Measurements from ENCODE around the gene HS3ST5. TPM values are rescaled to one million over a fixed set of nuclear protein-coding genes. Genes with fewer than 3 reads are reported as not detected.

Gene HS3ST5, protein sequence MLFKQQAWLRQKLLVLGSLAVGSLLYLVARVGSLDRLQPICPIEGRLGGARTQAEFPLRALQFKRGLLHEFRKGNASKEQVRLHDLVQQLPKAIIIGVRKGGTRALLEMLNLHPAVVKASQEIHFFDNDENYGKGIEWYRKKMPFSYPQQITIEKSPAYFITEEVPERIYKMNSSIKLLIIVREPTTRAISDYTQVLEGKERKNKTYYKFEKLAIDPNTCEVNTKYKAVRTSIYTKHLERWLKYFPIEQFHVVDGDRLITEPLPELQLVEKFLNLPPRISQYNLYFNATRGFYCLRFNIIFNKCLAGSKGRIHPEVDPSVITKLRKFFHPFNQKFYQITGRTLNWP
- 0.03 TPM for polyA plus RNA-seq (2013, experiment 1 of 2)
- polyA plus RNA-seq (2013, experiment 2 of 2): 0.07 TPM

DNA sequence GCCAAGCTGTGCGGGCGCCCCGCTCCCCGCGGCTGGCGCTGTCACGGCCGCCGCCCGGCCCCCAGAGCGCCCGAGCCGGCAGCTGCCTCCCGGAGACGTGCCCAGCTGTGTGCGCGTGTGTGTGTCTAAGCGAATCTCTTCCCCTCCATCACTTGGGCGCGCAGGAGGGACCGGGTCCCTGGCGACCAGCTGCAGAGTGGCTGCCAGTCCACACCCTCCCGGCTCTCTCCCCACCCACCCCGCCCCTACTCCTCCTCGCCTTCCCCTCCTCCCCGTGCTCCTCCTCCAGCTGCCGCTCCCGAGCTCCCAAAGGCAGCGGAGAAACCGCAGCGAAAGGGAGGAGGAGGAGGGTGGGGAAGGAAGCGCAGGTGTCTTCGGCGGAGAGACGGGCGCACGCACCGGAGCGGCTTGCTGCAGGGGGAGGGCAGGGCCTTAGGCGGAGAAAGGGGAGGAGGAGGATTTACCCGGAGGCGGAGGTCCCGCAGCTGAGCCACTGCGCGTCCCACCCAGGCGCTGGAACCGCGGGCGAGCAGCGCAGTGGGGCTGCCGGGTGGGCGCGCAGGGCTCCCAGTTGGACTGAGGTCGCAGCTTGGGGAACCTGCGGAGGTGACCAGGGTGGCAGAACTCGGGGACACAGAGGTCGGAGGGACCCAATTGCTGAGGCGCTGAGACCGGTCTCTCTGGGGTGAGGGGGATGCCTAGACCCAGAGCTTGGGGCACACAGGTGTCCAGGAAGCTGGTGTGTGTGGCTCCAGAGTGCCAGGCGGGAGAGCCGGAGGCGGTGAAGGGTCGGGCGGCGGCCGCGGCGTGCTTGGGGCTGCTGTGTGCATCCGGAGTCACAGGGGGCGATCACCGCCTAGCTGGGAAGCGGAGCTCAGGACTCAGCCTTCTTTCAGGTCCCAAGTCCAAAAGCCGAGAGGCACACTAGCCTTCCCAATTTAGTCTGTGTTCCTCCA lies at the start of gene HS3ST5:
Gene HS3ST5, minus strand, starts transcription at position 198 of the 956 bp plus-strand sequence. CDS start 280,178 bp downstream, outside the sequence.
- H3K79me1 ChIP-seq (replicated peaks; ENCODE audit: low read length, poor library complexity, severe bottlenecking): peaks cover 7% of the 10 kb centered on the region
- DNase-seq: peak; percentile 48
- no peak within 1 kb of the TSS for H2BK12ac ChIP-seq (ENCODE audit: low read length in 2 of 2)
- under 1% methylated on average over 57 of the region's 73 CpGs for WGBS
- peak within 1 kb of the TSS; percentile 94 for H2AFZ ChIP-seq (ENCODE audit: low read depth, low read length)
- H3K14ac ChIP-seq (ENCODE audit: low read length in 2 of 2): no peak within 1 kb of the TSS
- H3K27ac ChIP-seq (ENCODE audit: low read length, poor library complexity, severe bottlenecking): peak within 1 kb of the TSS; percentile 23
- H3K4me2 ChIP-seq (ENCODE audit: low read length, poor library complexity, severe bottlenecking): peak within 1 kb of the TSS; percentile 99
- H2BK15ac ChIP-seq (ENCODE audit: low read depth, poor library complexity, severe bottlenecking): peak within 1 kb of the TSS; percentile 23
- H3K18ac ChIP-seq (ENCODE audit: low read depth in 1 of 2, low read length in 2 of 2): peak within 1 kb of the TSS; percentile 21 to 67
- peak within 1 kb of the TSS in 1 of 2 experiments; percentile 77 for H3K23ac ChIP-seq (ENCODE audit: low read length in 2 of 2)
- peak within 1 kb of the TSS; percentile 41 for H4K8ac ChIP-seq (ENCODE audit: low read length)
- H2AK5ac ChIP-seq (ENCODE audit: low read length, severe bottlenecking): no peak within 1 kb of the TSS
- no peaks in the 10 kb centered on the region for H3K9me3 ChIP-seq (ENCODE audit: control insufficient read depth, low read length)
- peaks cover 0 to 26% of the 10 kb centered on the region in 2 experiments for H3K27me3 ChIP-seq (ENCODE audit: control insufficient read depth in 1 of 2, insufficient read depth in 1 of 2, low read length in 2 of 2)
- peak within 1 kb of the TSS; percentile 79 to 91 for H3K4me3 ChIP-seq (ENCODE audit: insufficient read depth in 1 of 2, low read depth in 1 of 2, low read length in 2 of 2)
- no peak within 1 kb of the TSS for H3K4ac ChIP-seq (ENCODE audit: low read depth in 1 of 2, low read length in 2 of 2)
- no peak within 1 kb of the TSS for H2BK120ac ChIP-seq (ENCODE audit: low read depth, low read length)
- peak within 1 kb of the TSS; percentile 37 for H2BK5ac ChIP-seq (ENCODE audit: low read depth, low read length, poor library complexity, severe bottlenecking)
- peaks cover 15% of the 10 kb centered on the region for H3K4me1 ChIP-seq (ENCODE audit: control insufficient read depth, insufficient read depth, low read depth, low read length)
- H3K9ac ChIP-seq (ENCODE audit: low read length): no peak within 1 kb of the TSS
- H3K36me3 ChIP-seq (ENCODE audit: control insufficient read depth in 1 of 2, insufficient read depth in 2 of 2, low read depth in 1 of 2, low read length in 2 of 2): no peaks in the 10 kb centered on the region
- H4K91ac ChIP-seq (ENCODE audit: low read length): no peak within 1 kb of the TSS

- Histone ChIP-seq H2BK5ac (ENCODE audit: low read depth, low read length, poor library complexity, severe bottlenecking) (no peak overlapping the region), H2BK120ac (ENCODE audit: low read depth, low read length) (no peak overlapping the region), H3K4me2 (ENCODE audit: low read length, poor library complexity, severe bottlenecking) (no peak overlapping the region), H3K27ac (ENCODE audit: low read length, poor library complexity, severe bottlenecking) (no peak overlapping the region), H4K8ac (ENCODE audit: low read length) (no peak overlapping the region), H4K91ac (ENCODE audit: low read length) (no peak overlapping the region), H3K18ac (ENCODE audit: low read depth in 1 of 2, low read length in 2 of 2) (no peak overlapping the region), H3K9ac (ENCODE audit: low read length) (no peak overlapping the region), H3K14ac (ENCODE audit: low read length in 2 of 2) (no peak overlapping the region), H2AK5ac (ENCODE audit: low read length, severe bottlenecking) (no peak overlapping the region), H3K9me3 (ENCODE audit: control insufficient read depth, low read length) (no peaks in the 10 kb centered on the region), H3K23ac (ENCODE audit: low read length in 2 of 2) (no peak overlapping the region), H3K36me3 (ENCODE audit: control insufficient read depth in 1 of 2, insufficient read depth in 2 of 2, low read depth in 1 of 2, low read length in 2 of 2) (no peaks in the 10 kb centered on the region), H2BK15ac (ENCODE audit: low read depth, poor library complexity, severe bottlenecking) (no peak overlapping the region), H3K4me3 (ENCODE audit: insufficient read depth in 1 of 2, low read depth in 1 of 2, low read length in 2 of 2) (no peak overlapping the region), H3K79me1 (replicated peaks; ENCODE audit: low read length, poor library complexity, severe bottlenecking) (no peaks in the 10 kb centered on the region), H2AFZ (ENCODE audit: low read depth, low read length) (no peak overlapping the region), H3K4me1 (ENCODE audit: control insufficient read depth, insufficient read depth, low read depth, low read length) (no peaks in the 10 kb centered on the region), H3K27me3 (ENCODE audit: control insufficient read depth in 1 of 2, insufficient read depth in 1 of 2, low read length in 2 of 2) (no peaks in the 10 kb centered on the region), H3K4ac (ENCODE audit: low read depth in 1 of 2, low read length in 2 of 2) (no peak overlapping the region), H2BK12ac (ENCODE audit: low read length in 2 of 2) (no peak overlapping the region)
- no peak for DNase-seq
- 85% methylated on average over 2 of the region's 2 CpGs for WGBS
Measured at GRCh38 chr6:114390176-114390575, 47.4 kb upstream of the HS3ST5 start.

GRCh38 chr6:114389111-114389510 lies 46.3 kb upstream of the HS3ST5 start:
- Histone ChIP-seq H3K4me2 (ENCODE audit: low read length, poor library complexity, severe bottlenecking) (no peak overlapping the region), H3K36me3 (ENCODE audit: control insufficient read depth in 1 of 2, insufficient read depth in 2 of 2, low read depth in 1 of 2, low read length in 2 of 2) (no peaks in the 10 kb centered on the region), H3K4me3 (ENCODE audit: insufficient read depth in 1 of 2, low read depth in 1 of 2, low read length in 2 of 2) (no peak overlapping the region), H2BK12ac (ENCODE audit: low read length in 2 of 2) (no peak overlapping the region), H2AK5ac (ENCODE audit: low read length, severe bottlenecking) (no peak overlapping the region), H3K4me1 (ENCODE audit: control insufficient read depth, insufficient read depth, low read depth, low read length) (no peaks in the 10 kb centered on the region), H2AFZ (ENCODE audit: low read depth, low read length) (no peak overlapping the region), H3K9me3 (ENCODE audit: control insufficient read depth, low read length) (no peaks in the 10 kb centered on the region), H3K18ac (ENCODE audit: low read depth in 1 of 2, low read length in 2 of 2) (no peak overlapping the region), H3K14ac (ENCODE audit: low read length in 2 of 2) (no peak overlapping the region), H2BK120ac (ENCODE audit: low read depth, low read length) (no peak overlapping the region), H2BK5ac (ENCODE audit: low read depth, low read length, poor library complexity, severe bottlenecking) (no peak overlapping the region), H3K79me1 (replicated peaks; ENCODE audit: low read length, poor library complexity, severe bottlenecking) (no peaks in the 10 kb centered on the region), H3K9ac (ENCODE audit: low read length) (no peak overlapping the region), H3K27me3 (ENCODE audit: control insufficient read depth in 1 of 2, insufficient read depth in 1 of 2, low read length in 2 of 2) (no peaks in the 10 kb centered on the region), H2BK15ac (ENCODE audit: low read depth, poor library complexity, severe bottlenecking) (no peak overlapping the region), H4K91ac (ENCODE audit: low read length) (no peak overlapping the region), H3K23ac (ENCODE audit: low read length in 2 of 2) (no peak overlapping the region), H3K27ac (ENCODE audit: low read length, poor library complexity, severe bottlenecking) (no peak overlapping the region), H4K8ac (ENCODE audit: low read length) (no peak overlapping the region), H3K4ac (ENCODE audit: low read depth in 1 of 2, low read length in 2 of 2) (no peak overlapping the region)
- no peak for DNase-seq

DNA sequence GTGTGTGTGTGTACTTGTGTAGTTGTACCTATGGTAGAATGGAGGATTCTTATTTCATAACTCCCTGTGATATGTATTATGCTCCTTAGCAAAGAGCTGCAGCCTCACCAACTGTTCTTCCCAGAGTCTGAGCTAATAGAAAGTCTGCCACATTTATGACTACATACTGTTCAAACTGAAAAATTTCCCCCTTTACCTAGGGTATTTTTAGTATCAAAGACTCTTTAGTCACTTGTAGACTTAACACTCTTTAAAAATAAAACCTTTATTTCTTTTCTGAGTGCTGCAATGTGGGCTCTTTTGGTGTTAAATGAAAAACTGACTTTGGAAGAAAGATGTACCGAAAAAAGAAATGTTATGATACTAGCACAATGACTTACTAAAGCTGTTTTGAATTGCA lies 39.6 kb upstream of the HS3ST5 start:
- H2AK5ac ChIP-seq (ENCODE audit: low read length, severe bottlenecking): no peak overlapping the region
- no peak overlapping the region for H3K14ac ChIP-seq (ENCODE audit: low read length in 2 of 2)
- no peaks in the 10 kb centered on the region for H3K36me3 ChIP-seq (ENCODE audit: control insufficient read depth in 1 of 2, insufficient read depth in 2 of 2, low read depth in 1 of 2, low read length in 2 of 2)
- no peak overlapping the region for H3K4ac ChIP-seq (ENCODE audit: low read depth in 1 of 2, low read length in 2 of 2)
- no peak overlapping the region for H2AFZ ChIP-seq (ENCODE audit: low read depth, low read length)
- no peak overlapping the region for H3K23ac ChIP-seq (ENCODE audit: low read length in 2 of 2)
- no peak overlapping the region for H2BK120ac ChIP-seq (ENCODE audit: low read depth, low read length)
- WGBS: no CpG with 5 or more reads among the region's 1 CpG
- no peak overlapping the region for H3K4me3 ChIP-seq (ENCODE audit: insufficient read depth in 1 of 2, low read depth in 1 of 2, low read length in 2 of 2)
- H3K9me3 ChIP-seq (ENCODE audit: control insufficient read depth, low read length): no peaks in the 10 kb centered on the region
- no peak overlapping the region for H2BK12ac ChIP-seq (ENCODE audit: low read length in 2 of 2)
- H4K8ac ChIP-seq (ENCODE audit: low read length): no peak overlapping the region
- H3K27me3 ChIP-seq (ENCODE audit: control insufficient read depth in 1 of 2, insufficient read depth in 1 of 2, low read length in 2 of 2): no peaks in the 10 kb centered on the region
- H2BK15ac ChIP-seq (ENCODE audit: low read depth, poor library complexity, severe bottlenecking): no peak overlapping the region
- H3K27ac ChIP-seq (ENCODE audit: low read length, poor library complexity, severe bottlenecking): no peak overlapping the region
- no peak overlapping the region for H3K9ac ChIP-seq (ENCODE audit: low read length)
- H3K4me2 ChIP-seq (ENCODE audit: low read length, poor library complexity, severe bottlenecking): no peak overlapping the region
- no peak overlapping the region for H3K18ac ChIP-seq (ENCODE audit: low read depth in 1 of 2, low read length in 2 of 2)
- H2BK5ac ChIP-seq (ENCODE audit: low read depth, low read length, poor library complexity, severe bottlenecking): no peak overlapping the region
- no peaks in the 10 kb centered on the region for H3K79me1 ChIP-seq (replicated peaks; ENCODE audit: low read length, poor library complexity, severe bottlenecking)
- no peaks in the 10 kb centered on the region for H3K4me1 ChIP-seq (ENCODE audit: control insufficient read depth, insufficient read depth, low read depth, low read length)
- H4K91ac ChIP-seq (ENCODE audit: low read length): no peak overlapping the region
- DNase-seq: no peak
